AG04449 (cell line): ENCODE measurements around the gene FLNB.
"Not testable (repeated sequence)": the region's sequence is repeated elsewhere in the genome, so short reads cannot be mapped to it uniquely, and the experiment has no call there.

Experiments
- CTCF ChIA-PET: fragments of 350-600 bp; formaldehyde crosslinking; extraction: SDS; loops from one replicate; lab custom pipeline; 2021; ENCODE audit warnings: antibody characterized with exemption; lab: Yijun Ruan, JAX
- POLR2A ChIA-PET: fragments of 400-600, 350-600 bp; formaldehyde crosslinking; extraction: SDS; loops from one replicate; lab custom pipeline; 2020; ENCODE audit warnings: antibody characterized with exemption, inconsistent platforms; lab: Yijun Ruan, JAX
- DNase-seq: peaks from one replicate; pipeline ENCODE4 v3.0.0-alpha.2; 2010; ENCODE audit warnings: low read depth, low spot score
- H3K4me3 ChIP-seq: 2 replicates; pipeline ENCODE4 v1.5.1; 2011; ENCODE audit warnings: low read depth, mild to moderate bottlenecking, control low read depth, low read length
- TF ChIP-seq, protein P1 (sequence below): IDR thresholded peaks from one replicate; pipeline ENCODE4 v1.5.1; 2011; ENCODE audit warnings: mild to moderate bottlenecking, moderate library complexity, low read length, control low read depth, inconsistent platforms; ENCODE audit not compliant: insufficient read depth; ENCODE audit errors: missing control alignments

The FLNB gene

DNA sequence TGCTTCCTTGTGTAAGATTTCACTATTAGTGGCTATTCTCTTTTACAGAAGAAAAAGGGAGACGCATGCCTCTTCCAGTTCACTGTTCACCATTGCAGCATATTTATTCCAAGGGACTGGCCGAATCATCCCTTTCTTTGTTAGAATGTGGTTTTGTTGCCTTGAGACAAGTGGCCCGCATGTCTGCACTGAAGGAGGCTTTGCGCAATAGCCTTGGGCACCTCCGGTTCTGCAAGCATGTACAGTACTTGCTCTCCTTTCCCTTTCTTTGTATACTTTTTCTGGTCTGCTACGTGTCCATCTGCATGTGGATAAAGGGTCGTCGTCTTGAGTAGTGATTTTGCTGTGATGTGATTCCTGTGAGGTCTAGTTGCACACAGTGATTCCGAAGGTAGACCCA is 43.0 kb downstream of the FLNB start:
- TF ChIP-seq, protein P1, sequence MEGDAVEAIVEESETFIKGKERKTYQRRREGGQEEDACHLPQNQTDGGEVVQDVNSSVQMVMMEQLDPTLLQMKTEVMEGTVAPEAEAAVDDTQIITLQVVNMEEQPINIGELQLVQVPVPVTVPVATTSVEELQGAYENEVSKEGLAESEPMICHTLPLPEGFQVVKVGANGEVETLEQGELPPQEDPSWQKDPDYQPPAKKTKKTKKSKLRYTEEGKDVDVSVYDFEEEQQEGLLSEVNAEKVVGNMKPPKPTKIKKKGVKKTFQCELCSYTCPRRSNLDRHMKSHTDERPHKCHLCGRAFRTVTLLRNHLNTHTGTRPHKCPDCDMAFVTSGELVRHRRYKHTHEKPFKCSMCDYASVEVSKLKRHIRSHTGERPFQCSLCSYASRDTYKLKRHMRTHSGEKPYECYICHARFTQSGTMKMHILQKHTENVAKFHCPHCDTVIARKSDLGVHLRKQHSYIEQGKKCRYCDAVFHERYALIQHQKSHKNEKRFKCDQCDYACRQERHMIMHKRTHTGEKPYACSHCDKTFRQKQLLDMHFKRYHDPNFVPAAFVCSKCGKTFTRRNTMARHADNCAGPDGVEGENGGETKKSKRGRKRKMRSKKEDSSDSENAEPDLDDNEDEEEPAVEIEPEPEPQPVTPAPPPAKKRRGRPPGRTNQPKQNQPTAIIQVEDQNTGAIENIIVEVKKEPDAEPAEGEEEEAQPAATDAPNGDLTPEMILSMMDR, result no peak
- no peak overlapping the region for H3K4me3 ChIP-seq
- DNase-seq, result no peak
- CTCF ChIA-PET, result interaction anchor here (1.8 kb wide), 1 partner anchor 10 kb away, joined by 5 read pairs; no protein-coding TSS in a partner anchor
- POLR2A ChIA-PET, result interaction anchor here (1.8 to 3.8 kb wide), 2 partner anchors 8 to 12 kb away, joined by 6 to 21 read pairs; no protein-coding TSS in a partner anchor

- not testable (repeated sequence) for DNase-seq, H3K4me3 ChIP-seq
- ChIA-PET POLR2A (interaction anchor here (1.2 to 1.8 kb wide), 3 partner anchors 9 to 11 kb away, joined by 3 to 7 read pairs (median 6); no protein-coding TSS in a partner anchor), CTCF (interaction anchor here (0.9 to 1.8 kb wide), 2 partner anchors 10 to 28 kb away, joined by 3 to 5 read pairs; no protein-coding TSS in a partner anchor)
Observed at GRCh38 chr3:58051658-58052261, 43.5 kb downstream of the FLNB start.

DNA sequence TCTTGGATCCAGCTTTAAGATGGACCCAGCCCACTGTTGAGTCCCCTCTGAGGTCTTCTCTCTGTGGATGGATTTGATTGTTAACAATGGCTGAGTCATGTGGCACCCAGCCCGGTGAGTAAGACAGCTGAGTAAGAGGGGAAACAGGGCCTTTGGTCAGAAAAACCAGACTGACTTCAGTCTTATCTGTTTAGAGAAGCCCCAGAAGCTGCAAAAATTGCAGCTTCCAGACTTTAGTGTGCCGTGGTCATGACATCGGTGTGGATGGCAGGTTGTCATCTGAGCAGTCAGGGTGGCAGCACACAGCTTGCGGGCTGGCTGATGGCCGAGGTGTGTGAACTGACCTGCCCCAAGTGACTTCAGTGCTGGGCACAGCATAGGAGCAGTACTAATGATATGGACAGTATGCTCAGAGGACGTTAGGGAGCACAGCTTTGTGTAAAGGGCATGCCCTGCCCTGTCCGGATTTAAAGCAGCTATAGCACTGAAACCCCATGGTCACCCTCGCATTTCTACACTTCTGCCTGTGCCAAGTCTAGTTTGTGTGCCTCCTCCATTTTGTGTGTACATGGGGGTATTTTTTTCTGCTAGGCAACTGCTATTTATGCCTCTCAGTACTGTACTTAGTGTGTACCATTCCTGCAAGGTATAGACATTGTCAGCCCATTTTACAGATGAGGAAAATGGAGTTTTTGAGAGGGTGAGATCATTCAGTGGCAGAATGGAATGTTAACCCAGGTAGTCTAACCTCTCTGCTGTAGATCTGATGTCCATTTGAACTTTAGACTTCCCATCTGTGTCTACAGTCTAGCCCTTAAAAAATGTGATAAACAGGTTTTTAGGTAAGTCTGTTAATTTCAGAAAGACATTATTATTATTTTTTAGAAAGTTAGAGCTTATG is 44.4 kb downstream of the FLNB start:
- ChIA-PET CTCF (interaction anchor here (0.9 to 1.8 kb wide), 2 partner anchors 11 to 27 kb away, joined by 3 to 5 read pairs; no protein-coding TSS in a partner anchor), POLR2A (interaction anchor here (0.9 to 1.8 kb wide), 4 partner anchors 8 to 42 kb away, joined by 3 to 7 read pairs (median 4); no protein-coding TSS in a partner anchor)
- no peak overlapping the region; the same call in 1 of the 2 replicates for H3K4me3 ChIP-seq
- DNase-seq, result no peak
- TF ChIP-seq, protein P1, result no peak

GRCh38 chr3:58054652-58055051 is 46.4 kb downstream of the FLNB start:
- POLR2A ChIA-PET, result no interaction called here
- H3K4me3 ChIP-seq, result no peak overlapping the region
- CTCF ChIA-PET, result interaction anchor here (1.3 kb wide), 1 partner anchor 8 kb away, joined by 3 read pairs; no protein-coding TSS in a partner anchor
- DNase-seq, result no peak
- TF ChIP-seq, protein P1, result no peak

GRCh38 chr3:58055314-58055713 is 47.1 kb downstream of the FLNB start:
- POLR2A ChIA-PET, result no interaction called here
- CTCF ChIA-PET, result no interaction called here
- no peak overlapping the region for H3K4me3 ChIP-seq
- DNase-seq, result no peak
- TF ChIP-seq, protein P1, result no peak

GRCh38 chr3:58055891-58056290 is 47.7 kb downstream of the FLNB start:
- DNase-seq, POLR2A ChIA-PET, H3K4me3 ChIP-seq: not testable (repeated sequence)
- CTCF ChIA-PET, result interaction anchor here (0.6 kb wide), 1 partner anchor 48 kb away, joined by 3 read pairs; no protein-coding TSS in a partner anchor
